Hindlimb muscle (tissue), 1 donor: Measurements from ENCODE around the gene RET. TPM values are rescaled to one million over a fixed set of nuclear protein-coding genes. Genes with fewer than 3 reads are reported as not detected.

Experiments used
- DNase-seq: peaks from one replicate; pipeline ENCODE4 v3.0.0-alpha.2; 2013
- polyA plus RNA-seq: library from polyadenylated mRNA; unstranded; fragments of 120-200 nt; gene quantifications from one replicate; pipeline ENCODE4 v1.2.1, GENCODE V29; 2013; ENCODE audit not compliant: insufficient read length

The RET gene
- polyA plus RNA-seq, 1 donor: 4.7 TPM

- DNase-seq: no peak
Measured at GRCh38 chr10:43109671-43110249, 32.9 kb downstream of the RET start.

DNA sequence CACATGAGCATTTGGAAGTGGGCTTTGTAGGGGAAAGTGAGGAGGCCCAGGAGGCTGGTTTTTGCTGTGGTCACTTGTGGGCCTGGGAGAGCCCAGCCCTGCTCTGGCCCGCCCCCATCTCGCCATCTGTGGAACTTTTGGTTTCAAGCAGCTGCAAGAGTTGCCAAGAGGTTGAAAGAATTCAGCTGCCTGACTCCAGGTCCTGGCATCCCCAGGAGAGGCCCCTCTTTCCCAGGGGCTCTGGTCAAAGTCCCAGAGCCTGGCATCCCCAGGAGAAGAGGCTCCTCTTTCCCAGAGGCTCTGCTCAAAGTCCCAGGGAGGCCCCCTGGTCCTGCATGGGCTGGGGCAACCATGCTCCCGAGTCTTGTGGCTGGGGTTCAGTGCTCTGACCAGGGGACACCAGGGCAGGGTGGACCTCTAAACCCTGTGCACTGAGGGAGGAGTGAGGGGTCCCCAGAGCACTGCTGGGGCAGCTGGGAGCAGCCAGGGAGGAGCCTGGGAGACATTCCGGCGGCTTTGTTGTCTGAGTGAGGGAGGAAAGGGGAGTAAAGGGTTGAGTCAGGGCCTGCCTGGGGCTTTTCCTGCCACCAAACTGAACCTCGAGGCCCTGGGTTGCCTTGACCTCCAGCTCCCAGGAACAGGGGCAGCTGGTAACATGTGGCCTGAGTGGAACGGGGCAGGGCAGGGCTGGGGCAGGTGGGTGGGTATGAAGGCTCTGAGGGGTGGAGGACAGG, 33.6 kb downstream of the RET start:
- DNase-seq: peak; percentile 42

- DNase-seq: no peak
Measured at GRCh38 chr10:43111101-43111500, 34.2 kb downstream of the RET start.

GRCh38 chr10:43111921-43112607, 35.2 kb downstream of the RET start:
- no peak for DNase-seq

DNA sequence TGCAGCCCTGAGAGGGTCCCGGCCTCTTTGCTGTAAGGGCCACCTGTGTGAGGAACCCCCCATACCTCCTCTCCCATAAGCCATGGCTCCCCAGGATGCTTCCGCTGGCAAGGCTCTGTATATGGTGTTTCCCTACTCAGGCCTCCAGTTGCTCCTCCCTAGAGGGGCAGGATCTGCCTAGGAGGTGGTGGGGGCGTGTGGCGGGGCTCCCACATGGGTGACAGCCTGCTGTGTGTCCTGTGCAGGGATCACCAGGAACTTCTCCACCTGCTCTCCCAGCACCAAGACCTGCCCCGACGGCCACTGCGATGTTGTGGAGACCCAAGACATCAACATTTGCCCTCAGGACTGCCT, 35.7 kb downstream of the RET start:
- no peak for DNase-seq

DNA sequence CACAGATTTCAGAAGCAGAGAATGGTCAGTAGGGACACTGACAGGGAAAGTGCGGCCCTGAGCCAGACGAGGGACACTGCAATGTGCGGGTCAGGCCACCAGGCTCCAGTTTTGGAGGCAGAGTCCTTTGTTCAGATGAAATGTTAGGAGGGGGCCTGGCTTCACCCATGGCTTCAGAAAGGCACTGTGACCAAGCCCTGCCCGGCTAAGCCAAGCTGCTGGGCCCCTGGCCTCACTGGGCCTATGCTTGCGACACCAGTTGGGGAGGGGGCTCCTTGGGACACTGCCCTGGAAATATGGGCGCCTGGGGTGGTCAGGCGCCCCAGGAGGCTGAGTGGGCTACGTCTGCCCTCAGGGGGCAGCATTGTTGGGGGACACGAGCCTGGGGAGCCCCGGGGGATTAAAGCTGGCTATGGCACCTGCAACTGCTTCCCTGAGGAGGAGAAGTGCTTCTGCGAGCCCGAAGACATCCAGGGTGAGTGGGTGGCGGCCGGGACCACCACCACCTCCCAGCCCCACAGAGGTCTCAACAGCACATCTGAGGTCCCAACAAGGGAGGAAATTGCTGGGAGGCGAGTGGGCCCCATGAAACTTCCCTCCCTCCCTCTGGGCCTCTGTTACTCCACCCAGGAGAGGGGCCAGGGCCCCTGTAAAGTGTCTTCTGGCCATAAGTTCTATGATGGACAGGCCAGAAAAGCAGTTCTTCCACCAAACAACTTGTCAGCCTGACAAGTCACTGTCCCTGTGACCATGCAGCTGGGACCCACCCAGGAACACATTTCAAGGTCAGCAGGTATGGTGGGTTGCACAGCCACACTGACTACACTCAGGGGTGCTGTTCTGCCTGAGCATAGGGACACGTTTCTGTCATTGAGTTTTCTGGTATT, 36.6 kb downstream of the RET start:
- no peak for DNase-seq

DNA sequence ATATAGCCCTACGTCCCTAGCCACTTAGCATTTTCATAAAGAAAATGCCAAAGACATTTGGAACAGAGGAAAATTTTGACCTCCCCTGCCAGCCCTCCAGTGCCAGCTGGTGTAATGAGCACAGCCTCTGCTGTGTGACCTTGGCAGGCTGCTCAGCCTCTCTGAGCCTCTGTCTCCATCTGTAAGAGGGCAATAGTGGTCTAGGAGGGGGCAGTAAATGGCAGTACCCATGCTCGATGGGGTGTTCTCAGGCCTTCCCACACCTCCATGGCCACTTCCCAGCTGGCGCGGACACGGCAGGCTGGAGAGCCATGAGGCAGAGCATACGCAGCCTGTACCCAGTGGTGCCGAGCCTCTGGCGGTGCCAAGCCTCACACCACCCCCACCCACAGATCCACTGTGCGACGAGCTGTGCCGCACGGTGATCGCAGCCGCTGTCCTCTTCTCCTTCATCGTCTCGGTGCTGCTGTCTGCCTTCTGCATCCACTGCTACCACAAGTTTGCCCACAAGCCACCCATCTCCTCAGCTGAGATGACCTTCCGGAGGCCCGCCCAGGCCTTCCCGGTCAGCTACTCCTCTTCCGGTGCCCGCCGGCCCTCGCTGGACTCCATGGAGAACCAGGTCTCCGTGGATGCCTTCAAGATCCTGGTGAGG, 37.3 kb downstream of the RET start:
- no peak for DNase-seq

DNA sequence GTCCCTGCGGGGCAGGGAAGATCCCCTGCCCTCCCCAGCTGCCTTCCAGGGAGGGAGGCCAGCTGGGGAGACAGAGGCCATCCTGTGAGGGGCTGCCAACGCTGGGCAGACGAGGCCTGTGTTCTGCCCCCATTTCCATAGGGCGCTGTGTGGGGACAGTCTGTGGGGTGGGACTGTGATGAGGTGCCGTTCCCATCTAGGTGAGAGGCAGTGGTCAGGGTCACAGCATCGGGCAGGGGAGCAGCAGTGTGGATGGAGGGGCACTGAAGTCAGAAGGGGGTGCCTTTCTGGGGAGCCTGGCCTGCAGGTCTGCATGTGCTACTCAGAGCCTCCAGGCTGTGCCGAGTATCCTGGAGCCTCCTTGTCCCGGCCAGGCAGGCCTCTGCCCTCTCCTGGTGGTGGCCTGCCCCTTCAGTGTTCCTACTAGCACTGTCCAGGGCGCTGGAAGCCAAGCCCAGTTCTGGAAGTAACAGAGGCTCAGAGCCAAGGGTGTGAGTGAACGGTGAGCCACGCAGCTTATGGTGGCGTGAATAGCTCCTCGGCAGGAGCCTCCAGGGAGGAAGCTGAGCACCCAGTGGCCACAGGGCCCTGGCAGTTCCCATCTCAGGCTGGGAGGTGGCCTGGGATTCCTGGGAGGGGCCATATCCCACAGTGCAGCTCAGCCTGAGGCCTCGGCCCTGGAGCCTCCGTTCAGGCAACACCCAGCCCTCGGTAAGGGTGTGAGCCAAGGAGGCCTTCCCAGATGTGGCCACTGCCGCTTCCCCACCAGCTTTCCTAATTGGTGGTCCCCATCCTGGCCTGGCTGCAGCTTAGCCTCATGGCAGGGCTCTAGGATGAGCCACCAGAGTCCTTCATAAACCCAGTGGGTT, 38.1 kb downstream of the RET start:
- no peak for DNase-seq

DNA sequence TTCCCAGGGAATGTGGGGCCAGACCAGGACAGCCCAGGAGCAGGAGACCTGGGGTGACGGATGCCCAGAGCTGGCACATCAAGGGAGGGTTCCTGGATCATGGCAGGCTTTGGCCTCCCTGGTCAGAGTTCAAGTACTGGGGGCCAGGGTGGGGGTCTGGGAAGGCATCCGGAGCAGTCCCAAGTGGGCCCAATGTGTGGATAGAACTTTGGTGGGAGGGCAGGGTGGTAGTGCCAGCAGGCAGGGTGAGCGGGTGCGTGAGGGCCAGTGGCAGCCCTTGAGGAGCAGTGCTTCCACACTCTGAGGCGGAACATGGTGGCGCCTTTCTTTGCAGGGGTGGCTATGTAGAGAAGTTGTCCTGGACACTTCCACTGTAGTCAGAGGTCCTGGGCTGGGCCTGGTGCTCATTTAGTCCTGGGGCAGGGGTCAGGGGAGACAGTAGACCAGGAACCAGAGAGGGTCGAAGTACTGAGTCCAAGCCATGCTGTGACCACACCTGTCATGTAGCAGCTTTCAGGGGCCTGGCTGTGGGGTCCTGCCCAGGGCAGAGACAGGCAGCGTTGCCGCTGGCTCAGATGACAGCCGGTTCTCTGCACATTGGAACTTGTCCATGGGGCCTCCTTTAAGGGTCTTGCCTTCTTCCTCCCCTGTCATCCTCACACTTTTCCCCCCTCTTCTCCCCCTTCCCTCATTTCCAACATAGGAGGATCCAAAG, 39.2 kb downstream of the RET start:
- DNase-seq: no peak

- DNase-seq: no peak
Measured at GRCh38 chr10:43116596-43116995, 39.7 kb downstream of the RET start.

GRCh38 chr10:43117031-43117776, 40.3 kb downstream of the RET start:
- DNase-seq: no peak

- DNase-seq: no peak
Measured at GRCh38 chr10:43117777-43118583, 41.1 kb downstream of the RET start.

GRCh38 chr10:43118631-43119415, 42.0 kb downstream of the RET start:
- no peak for DNase-seq

DNA sequence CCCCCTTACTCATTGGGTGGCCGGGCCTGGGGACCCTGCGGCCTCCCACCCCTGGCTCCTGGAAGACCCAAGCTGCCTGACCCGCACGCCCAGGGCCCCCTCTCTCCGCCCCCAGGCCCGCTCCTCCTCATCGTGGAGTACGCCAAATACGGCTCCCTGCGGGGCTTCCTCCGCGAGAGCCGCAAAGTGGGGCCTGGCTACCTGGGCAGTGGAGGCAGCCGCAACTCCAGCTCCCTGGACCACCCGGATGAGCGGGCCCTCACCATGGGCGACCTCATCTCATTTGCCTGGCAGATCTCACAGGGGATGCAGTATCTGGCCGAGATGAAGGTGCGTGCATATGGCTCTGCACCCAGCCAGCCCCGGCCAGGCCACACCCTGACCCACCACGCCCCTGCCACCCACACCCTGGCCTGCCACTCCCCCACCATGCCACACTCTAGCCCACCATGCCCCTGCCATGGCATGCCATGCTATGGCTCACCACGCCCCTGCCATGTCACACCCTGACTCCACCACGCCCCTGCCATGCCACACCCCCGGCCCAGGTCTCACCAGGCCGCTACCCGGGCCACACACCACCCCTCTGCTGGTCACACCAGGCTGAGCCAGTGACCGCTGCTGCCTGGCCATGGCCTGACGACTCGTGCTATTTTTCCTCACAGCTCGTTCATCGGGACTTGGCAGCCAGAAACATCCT, 42.7 kb downstream of the RET start:
- DNase-seq: no peak

GRCh38 chr10:43120116-43120928, 43.5 kb downstream of the RET start:
- no peak for DNase-seq

- DNase-seq: no peak
Measured at GRCh38 chr10:43120929-43121314, 44.1 kb downstream of the RET start.

- DNase-seq: no peak
Measured at GRCh38 chr10:43121444-43121843, 44.6 kb downstream of the RET start.
